Measurements from ENCODE around the gene NFATC2IP.
A peak's percentile ranks its signal among the peaks of the same experiment; 100 is the strongest.

NFATC2IP gene

GRCh38 chr16:28950648-28951409 is at the start of gene NFATC2IP:
Gene NFATC2IP (plus strand): TSS chr16:28950937. CDS start chr16:28951012, 75 bp downstream.
- TF ChIP-seq, protein P1, sequence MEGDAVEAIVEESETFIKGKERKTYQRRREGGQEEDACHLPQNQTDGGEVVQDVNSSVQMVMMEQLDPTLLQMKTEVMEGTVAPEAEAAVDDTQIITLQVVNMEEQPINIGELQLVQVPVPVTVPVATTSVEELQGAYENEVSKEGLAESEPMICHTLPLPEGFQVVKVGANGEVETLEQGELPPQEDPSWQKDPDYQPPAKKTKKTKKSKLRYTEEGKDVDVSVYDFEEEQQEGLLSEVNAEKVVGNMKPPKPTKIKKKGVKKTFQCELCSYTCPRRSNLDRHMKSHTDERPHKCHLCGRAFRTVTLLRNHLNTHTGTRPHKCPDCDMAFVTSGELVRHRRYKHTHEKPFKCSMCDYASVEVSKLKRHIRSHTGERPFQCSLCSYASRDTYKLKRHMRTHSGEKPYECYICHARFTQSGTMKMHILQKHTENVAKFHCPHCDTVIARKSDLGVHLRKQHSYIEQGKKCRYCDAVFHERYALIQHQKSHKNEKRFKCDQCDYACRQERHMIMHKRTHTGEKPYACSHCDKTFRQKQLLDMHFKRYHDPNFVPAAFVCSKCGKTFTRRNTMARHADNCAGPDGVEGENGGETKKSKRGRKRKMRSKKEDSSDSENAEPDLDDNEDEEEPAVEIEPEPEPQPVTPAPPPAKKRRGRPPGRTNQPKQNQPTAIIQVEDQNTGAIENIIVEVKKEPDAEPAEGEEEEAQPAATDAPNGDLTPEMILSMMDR (IDR thresholded peaks at IDR 0.05; ENCODE audit: low read depth, low read length): no peak
- H3K4me3 ChIP-seq (replicated peaks in 1 of 2; ENCODE audit: low read depth in 2 of 2, low read length in 2 of 2): peak within 1 kb of the TSS; percentile 82 to 89
- DNase-seq (ENCODE audit: low read depth in 2 of 2): peak; percentile 100

DNA sequence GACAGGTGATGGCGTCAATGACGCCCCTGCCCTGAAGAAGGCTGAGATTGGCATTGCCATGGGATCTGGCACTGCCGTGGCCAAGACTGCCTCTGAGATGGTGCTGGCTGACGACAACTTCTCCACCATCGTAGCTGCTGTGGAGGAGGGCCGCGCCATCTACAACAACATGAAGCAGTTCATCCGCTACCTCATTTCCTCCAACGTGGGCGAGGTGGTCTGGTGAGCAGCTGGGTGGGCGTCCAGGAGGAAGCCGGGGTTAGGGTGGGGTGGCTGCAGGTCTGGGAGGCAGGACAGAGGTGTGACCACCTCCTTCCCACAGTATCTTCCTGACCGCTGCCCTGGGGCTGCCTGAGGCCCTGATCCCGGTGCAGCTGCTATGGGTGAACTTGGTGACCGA is 48.9 kb upstream of the NFATC2IP start:
- DNase-seq (ENCODE audit: low read depth in 2 of 2): no peak
- H3K4me3 ChIP-seq (replicated peaks in 1 of 2; ENCODE audit: low read depth in 2 of 2, low read length in 2 of 2): no peak overlapping the region
- TF ChIP-seq, protein P1 (IDR thresholded peaks at IDR 0.05; ENCODE audit: low read depth, low read length): no peak

GRCh38 chr16:28902909-28903308 is 47.8 kb upstream of the NFATC2IP start:
- no peak overlapping the region for H3K4me3 ChIP-seq (replicated peaks in 1 of 2; ENCODE audit: low read depth in 2 of 2, low read length in 2 of 2)
- no peak for DNase-seq (ENCODE audit: low read depth in 2 of 2)
- TF ChIP-seq, protein P1 (IDR thresholded peaks at IDR 0.05; ENCODE audit: low read depth, low read length): no peak

- no peak for DNase-seq (ENCODE audit: low read depth in 2 of 2)
- TF ChIP-seq, protein P1 (IDR thresholded peaks at IDR 0.05; ENCODE audit: low read depth, low read length): no peak
- H3K4me3 ChIP-seq (replicated peaks in 1 of 2; ENCODE audit: low read depth in 2 of 2, low read length in 2 of 2): no peak overlapping the region
Observed at GRCh38 chr16:28903344-28904042, 47.2 kb upstream of the NFATC2IP start.

- no peak overlapping the region for H3K4me3 ChIP-seq (replicated peaks in 1 of 2; ENCODE audit: low read depth in 2 of 2, low read length in 2 of 2)
- TF ChIP-seq, protein P1 (IDR thresholded peaks at IDR 0.05; ENCODE audit: low read depth, low read length): no peak
- DNase-seq (ENCODE audit: low read depth in 2 of 2): no peak
Observed at GRCh38 chr16:28904363-28904762, 46.4 kb upstream of the NFATC2IP start.

DNA sequence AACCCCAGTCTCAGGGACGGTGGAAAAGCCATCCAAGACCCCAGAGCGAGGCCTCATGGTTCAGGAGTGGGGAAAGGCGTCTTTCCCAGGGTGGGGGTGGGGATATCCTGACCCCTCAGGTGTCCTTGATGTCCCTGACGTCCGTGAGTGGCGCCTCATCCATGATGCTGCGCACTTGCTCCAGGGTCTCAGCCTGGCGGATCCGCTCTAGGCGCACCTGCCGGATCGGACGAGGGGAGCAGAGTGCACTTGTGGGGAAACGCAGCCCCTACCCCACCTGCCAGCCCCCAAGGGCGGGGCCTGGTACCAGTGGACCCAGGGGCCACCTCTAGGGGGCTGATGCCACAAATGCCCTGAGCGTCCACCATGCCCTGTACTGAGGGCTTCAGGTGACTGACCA is 45.9 kb upstream of the NFATC2IP start:
- no peak overlapping the region for H3K4me3 ChIP-seq (replicated peaks in 1 of 2; ENCODE audit: low read depth in 2 of 2, low read length in 2 of 2)
- TF ChIP-seq, protein P1 (IDR thresholded peaks at IDR 0.05; ENCODE audit: low read depth, low read length): no peak

More for the DNA sequence above, 45.9 kb upstream of the NFATC2IP start:
- DNase-seq (ENCODE audit: low read depth in 2 of 2): no peak
